ENCODE measurements around the gene GJA9.
"Not testable (repeated sequence)": the region's sequence is repeated elsewhere in the genome, so short reads cannot be mapped to it uniquely, and the experiment has no call there.

The GJA9 gene

GRCh38 chr1:38881487-38881886, at the start of gene GJA9:
Gene GJA9, minus strand, starts transcription at chr1:38881587. Its CDS starts 5,489 bp downstream, at chr1:38876098.
- DNase-seq (ENCODE audit: low spot score), result no peak

- no peak for DNase-seq (ENCODE audit: low spot score)
Measured at GRCh38 chr1:38929476-38929875, 48.1 kb upstream of the GJA9 start.

- DNase-seq (ENCODE audit: low spot score), result no peak
Measured at GRCh38 chr1:38929054-38929453, 47.7 kb upstream of the GJA9 start.

- DNase-seq (ENCODE audit: low spot score), result no peak
Measured at GRCh38 chr1:38926091-38926490, 44.7 kb upstream of the GJA9 start.

- DNase-seq (ENCODE audit: low spot score), result no peak
Measured at GRCh38 chr1:38925391-38925790, 44.0 kb upstream of the GJA9 start.

- no peak for DNase-seq (ENCODE audit: low spot score)
Measured at GRCh38 chr1:38923607-38924006, 42.2 kb upstream of the GJA9 start.

- DNase-seq (ENCODE audit: low spot score), result no peak
Measured at GRCh38 chr1:38919130-38919529, 37.7 kb upstream of the GJA9 start.

GRCh38 chr1:38918568-38918967, 37.2 kb upstream of the GJA9 start:
- DNase-seq (ENCODE audit: low spot score), result no peak

- no peak for DNase-seq (ENCODE audit: low spot score)
Measured at GRCh38 chr1:38917772-38918171, 36.4 kb upstream of the GJA9 start.

- no peak for DNase-seq (ENCODE audit: low spot score)
Measured at GRCh38 chr1:38917337-38917736, 36.0 kb upstream of the GJA9 start.

GRCh38 chr1:38915352-38915948, 34.1 kb upstream of the GJA9 start:
- DNase-seq (ENCODE audit: low spot score), result no peak

- not testable (repeated sequence) for DNase-seq (ENCODE audit: low spot score)
Measured at GRCh38 chr1:38914908-38915307, 33.5 kb upstream of the GJA9 start.

- DNase-seq (ENCODE audit: low spot score), result no peak
Measured at GRCh38 chr1:38908821-38909220, 27.4 kb upstream of the GJA9 start.

- no peak for DNase-seq (ENCODE audit: low spot score)
Measured at GRCh38 chr1:38905985-38906384, 24.6 kb upstream of the GJA9 start.

GRCh38 chr1:38899560-38899959, 18.2 kb upstream of the GJA9 start:
- no peak for DNase-seq (ENCODE audit: low spot score)

- no peak for DNase-seq (ENCODE audit: low spot score)
Measured at GRCh38 chr1:38898653-38899230, 17.4 kb upstream of the GJA9 start.

GRCh38 chr1:38896169-38896568, 14.8 kb upstream of the GJA9 start:
- DNase-seq (ENCODE audit: low spot score), result no peak

GRCh38 chr1:38892976-38893375, 11.6 kb upstream of the GJA9 start:
- no peak for DNase-seq (ENCODE audit: low spot score)

GRCh38 chr1:38891753-38892152, 10.4 kb upstream of the GJA9 start:
- peak; percentile 32 for DNase-seq (ENCODE audit: low spot score)

- DNase-seq (ENCODE audit: low spot score), result no peak
Measured at GRCh38 chr1:38889589-38889988, 8.2 kb upstream of the GJA9 start.

- DNase-seq (ENCODE audit: low spot score), result no peak
Measured at GRCh38 chr1:38888423-38889333, 7.3 kb upstream of the GJA9 start.

- no peak for DNase-seq (ENCODE audit: low spot score)
Measured at GRCh38 chr1:38885092-38885491, 3.7 kb upstream of the GJA9 start.

- DNase-seq (ENCODE audit: low spot score), result no peak
Measured at GRCh38 chr1:38875811-38876210, 5.6 kb downstream of the GJA9 start.

All from NAMALWA (cell line).